ENCODE results near the gene PSD2. TPM values are rescaled to one million over a fixed set of nuclear protein-coding genes. Genes with fewer than 3 reads are reported as not detected.

PSD2 gene
- total and polyA plus RNA-seq, 7 donors = under 0.01 to 0.28 (median 0.10) TPM; not detected in 4

DNA sequence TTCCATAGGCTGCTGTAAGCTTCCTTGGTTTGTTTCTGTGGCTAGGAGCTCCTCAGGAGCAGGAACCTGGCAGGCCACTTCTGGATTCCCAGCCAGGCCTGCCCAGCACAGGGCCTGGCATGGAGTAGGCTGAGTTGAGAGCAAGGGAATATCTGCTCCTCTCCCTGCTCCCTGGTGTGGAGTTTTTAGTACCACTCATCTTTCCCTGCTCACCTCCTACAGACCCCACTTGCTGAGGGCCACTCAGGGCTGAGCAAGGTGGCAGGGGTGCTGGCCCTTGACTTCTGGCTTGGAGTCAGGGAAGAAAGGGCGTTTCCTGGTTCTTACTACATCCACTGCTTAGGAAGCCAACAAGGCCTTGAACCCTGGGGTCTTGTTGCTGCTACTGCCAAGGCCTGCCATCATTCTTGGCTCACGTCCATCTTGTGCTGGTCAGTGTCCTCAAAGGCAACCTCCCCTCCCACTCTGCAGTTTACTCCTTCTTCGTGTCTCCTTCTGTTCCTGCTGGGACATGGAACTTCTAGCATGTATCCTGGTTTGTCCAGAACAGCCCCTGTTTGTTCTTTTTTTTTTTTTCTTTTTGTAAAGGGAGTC is 54.9 kb downstream of the PSD2 start:
- Histone ChIP-seq H3K27ac (no peak overlapping the region), H3K36me3 (peaks cover 0 to 13% (median 0%) of the 10 kb centered on the region in 4 donors), H3K27me3 (no peaks in the 10 kb centered on the region), H3K4me3 (no peak overlapping the region), H3K4me1 (peaks cover 0 to 14% (median 11%) of the 10 kb centered on the region in 4 donors), H3K9me3 (no peaks in the 10 kb centered on the region)
- intact Hi-C loops (cut with DNase I) = no loop called here
- DNase-seq = peak; percentile 50
- WGBS, 2 donors = 88 to 92% methylated on average over 3 of the region's 3 CpGs
- TF ChIP-seq POLR2AphosphoS5 (IDR thresholded peaks at IDR 0.05) (no peak), EP300 (IDR thresholded peaks at IDR 0.05) (no peak), POLR2A (IDR thresholded peaks at IDR 0.05) (no peak)
- TF ChIP-seq, protein P1, sequence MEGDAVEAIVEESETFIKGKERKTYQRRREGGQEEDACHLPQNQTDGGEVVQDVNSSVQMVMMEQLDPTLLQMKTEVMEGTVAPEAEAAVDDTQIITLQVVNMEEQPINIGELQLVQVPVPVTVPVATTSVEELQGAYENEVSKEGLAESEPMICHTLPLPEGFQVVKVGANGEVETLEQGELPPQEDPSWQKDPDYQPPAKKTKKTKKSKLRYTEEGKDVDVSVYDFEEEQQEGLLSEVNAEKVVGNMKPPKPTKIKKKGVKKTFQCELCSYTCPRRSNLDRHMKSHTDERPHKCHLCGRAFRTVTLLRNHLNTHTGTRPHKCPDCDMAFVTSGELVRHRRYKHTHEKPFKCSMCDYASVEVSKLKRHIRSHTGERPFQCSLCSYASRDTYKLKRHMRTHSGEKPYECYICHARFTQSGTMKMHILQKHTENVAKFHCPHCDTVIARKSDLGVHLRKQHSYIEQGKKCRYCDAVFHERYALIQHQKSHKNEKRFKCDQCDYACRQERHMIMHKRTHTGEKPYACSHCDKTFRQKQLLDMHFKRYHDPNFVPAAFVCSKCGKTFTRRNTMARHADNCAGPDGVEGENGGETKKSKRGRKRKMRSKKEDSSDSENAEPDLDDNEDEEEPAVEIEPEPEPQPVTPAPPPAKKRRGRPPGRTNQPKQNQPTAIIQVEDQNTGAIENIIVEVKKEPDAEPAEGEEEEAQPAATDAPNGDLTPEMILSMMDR (IDR thresholded peaks at IDR 0.05) = no peak

DNA sequence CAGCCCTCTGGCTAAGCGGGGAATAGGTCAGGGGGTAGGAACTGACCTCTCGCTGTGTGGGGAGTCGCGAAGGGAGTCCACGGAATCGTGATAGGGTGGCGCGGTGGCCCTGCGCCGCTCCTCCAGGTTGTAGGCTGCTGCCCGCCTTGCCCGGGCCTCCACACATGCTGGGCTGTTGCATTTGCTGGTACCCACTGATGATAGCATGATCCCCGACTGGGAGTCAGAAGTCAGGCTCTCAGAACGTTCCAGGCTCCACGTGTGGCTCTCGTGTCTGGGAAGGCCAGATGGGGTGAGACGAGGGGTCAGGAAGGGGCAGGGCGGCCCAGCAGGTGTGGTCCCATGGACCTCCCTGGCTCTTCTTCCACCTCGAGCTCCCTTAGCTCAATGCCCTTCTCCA is 56.0 kb downstream of the PSD2 start:
- DNase-seq = peak; percentile 20
- Histone ChIP-seq H3K4me3 (no peak overlapping the region), H3K27ac (no peak overlapping the region), H3K36me3 (peaks cover 0 to 13% (median 0%) of the 10 kb centered on the region in 4 donors), H3K9me3 (no peaks in the 10 kb centered on the region), H3K4me1 (peaks cover 0 to 14% (median 11%) of the 10 kb centered on the region in 4 donors), H3K27me3 (no peaks in the 10 kb centered on the region)
- TF ChIP-seq, protein P1 (IDR thresholded peaks at IDR 0.05) = no peak
- TF ChIP-seq POLR2AphosphoS5 (IDR thresholded peaks at IDR 0.05) (no peak), EP300 (IDR thresholded peaks at IDR 0.05) (no peak), POLR2A (IDR thresholded peaks at IDR 0.05) (no peak)
- WGBS, 2 donors = 93% methylated on average over 19 of the region's 19 CpGs
- intact Hi-C loops (cut with DNase I) = no loop called here

DNA sequence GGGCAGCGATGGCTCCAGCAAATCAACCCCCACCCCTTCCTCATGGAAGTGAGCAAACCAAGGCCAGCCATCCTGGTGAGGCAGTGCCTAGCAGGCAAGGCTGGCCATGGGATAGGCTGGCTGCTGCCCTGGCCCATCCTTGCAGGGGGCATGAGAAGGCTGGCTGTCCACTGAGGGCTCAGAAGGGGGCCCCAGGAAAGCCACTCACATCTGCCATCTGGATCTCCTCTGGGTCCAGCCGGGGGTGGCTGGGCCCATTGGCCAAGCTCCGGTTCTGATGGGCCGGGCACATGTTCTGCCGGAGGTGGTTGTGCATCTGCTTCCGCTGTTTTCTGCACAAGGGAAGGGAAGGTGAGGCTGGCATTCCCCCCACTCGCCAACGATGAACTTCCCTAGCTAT is 57.1 kb downstream of the PSD2 start:
- DNase-seq = peak; percentile 56
- TF ChIP-seq POLR2AphosphoS5 (IDR thresholded peaks at IDR 0.05) (no peak), POLR2A (IDR thresholded peaks at IDR 0.05) (no peak), EP300 (IDR thresholded peaks at IDR 0.05) (no peak)
- TF ChIP-seq, protein P1 (IDR thresholded peaks at IDR 0.05) = no peak
- intact Hi-C loops (cut with DNase I) = no loop called here
- H3K9me3 ChIP-seq = no peaks in the 10 kb centered on the region
- peaks cover 0 to 7% (median 6%) of the 10 kb centered on the region in 4 donors for H3K4me1 ChIP-seq
- H3K36me3 ChIP-seq = peaks cover 0 to 13% (median 0%) of the 10 kb centered on the region in 4 donors
- H3K4me3 ChIP-seq = no peak overlapping the region
- H3K27ac ChIP-seq = no peak overlapping the region
- H3K27me3 ChIP-seq = no peaks in the 10 kb centered on the region
- 92 to 96% methylated on average over 8 of the region's 8 CpGs for WGBS, 2 donors

DNA sequence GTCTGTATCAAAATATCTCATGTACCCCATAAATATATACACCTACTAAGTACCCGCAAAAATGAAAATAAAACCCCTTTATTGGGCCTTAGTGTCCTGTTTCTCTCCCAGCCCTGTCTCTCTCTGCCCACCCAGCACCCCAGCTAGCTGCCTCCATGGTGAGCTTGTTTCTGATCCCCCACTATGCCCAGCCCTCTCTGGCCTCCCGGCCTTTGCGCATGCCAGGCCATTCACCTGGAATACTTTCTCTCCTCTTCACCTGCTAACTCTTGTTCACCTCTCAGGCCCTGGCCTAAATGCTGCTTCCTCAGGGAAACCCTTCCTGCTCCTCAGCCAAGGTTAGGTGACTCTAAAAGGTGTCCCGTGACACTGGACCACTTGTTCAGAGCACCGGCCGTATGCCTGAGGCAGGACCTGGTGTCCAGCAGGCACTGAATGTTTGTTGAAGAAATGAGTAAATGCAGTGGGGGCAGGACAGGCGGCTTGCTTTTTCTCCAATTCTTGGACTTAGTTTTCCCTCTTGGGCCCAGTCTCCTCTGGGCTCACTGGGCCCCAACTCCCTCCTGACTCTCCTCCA is 58.5 kb downstream of the PSD2 start:
- H3K4me1 ChIP-seq = no peaks in the 10 kb centered on the region
- no peak overlapping the region for H3K27ac ChIP-seq
- H3K36me3 ChIP-seq = peaks cover 0 to 13% (median 0%) of the 10 kb centered on the region in 4 donors
- WGBS, 2 donors = 94 to 96% methylated on average over 7 of the region's 7 CpGs
- H3K27me3 ChIP-seq = no peaks in the 10 kb centered on the region
- no peak for TF ChIP-seq POLR2AphosphoS5 (IDR thresholded peaks at IDR 0.05)
- no peak for TF ChIP-seq EP300 (IDR thresholded peaks at IDR 0.05)
- TF ChIP-seq, protein P1 (IDR thresholded peaks at IDR 0.05) = no peak
- TF ChIP-seq POLR2A (IDR thresholded peaks at IDR 0.05) = no peak
- no peaks in the 10 kb centered on the region for H3K9me3 ChIP-seq
- no peak overlapping the region for H3K4me3 ChIP-seq
- peak; percentile 36 for DNase-seq
- intact Hi-C loops (cut with DNase I) = no loop called here

Measured in sigmoid colon (tissue), 7 donors.